Calu3 (cell line): ENCODE data around the gene MACROH2A2. TPM values are rescaled to one million over a fixed set of nuclear protein-coding genes. Genes with fewer than 3 reads are reported as not detected.
A peak's percentile ranks its signal among the peaks of the same experiment; 100 is the strongest.
"Not testable (repeated sequence)": the region's sequence is repeated elsewhere in the genome, so short reads cannot be mapped to it uniquely, and the experiment has no call there.

Experiments
- BruUV-seq: library from RNA; stranded (reverse); fragments of 400-500 nt; replicated peaks from 2 replicates; lab custom pipeline; 2021; lab: Mats Ljungman, UMichigan
- CTCF ChIA-PET: fragments of 300-600 bp; sonication (Branson Sonifier 250); formaldehyde crosslinking; loops from one replicate; lab custom pipeline; 2022; ENCODE audit warnings: antibody characterized with exemption; lab: Charles Lee
- DNase-seq: peaks from one replicate; pipeline ENCODE4 v3.0.0; 2022
- H3K27ac Mint-ChIP-seq: one replicate; pipeline ENCODE4 v1.8.0; 2022; ENCODE audit warnings: mixed read lengths; ENCODE audit not compliant: unreplicated experiment
- H3K27me3 Mint-ChIP-seq: one replicate; pipeline ENCODE4 v1.8.0; 2022; ENCODE audit warnings: mixed read lengths; ENCODE audit not compliant: unreplicated experiment
- H3K36me3 Mint-ChIP-seq: one replicate; pipeline ENCODE4 v1.8.0; 2022; ENCODE audit warnings: mild to moderate bottlenecking, moderate library complexity, mixed read lengths; ENCODE audit not compliant: insufficient read depth, unreplicated experiment
- H3K4me1 Mint-ChIP-seq: one replicate; pipeline ENCODE4 v1.8.0; 2022; ENCODE audit warnings: mild to moderate bottlenecking, low read depth, mixed read lengths; ENCODE audit not compliant: unreplicated experiment
- H3K4me3 Mint-ChIP-seq: one replicate; pipeline ENCODE4 v1.8.0; 2022; ENCODE audit warnings: mild to moderate bottlenecking, low read depth, moderate library complexity, mixed read lengths; ENCODE audit not compliant: unreplicated experiment
- H3K9me3 Mint-ChIP-seq: one replicate; pipeline ENCODE4 v1.8.0; 2022; ENCODE audit warnings: low read depth, mixed read lengths; ENCODE audit not compliant: unreplicated experiment
- intact Hi-C: fragments of 100-400 bp; cut with micrococcal nuclease; formaldehyde crosslinking; loops from one replicate; pipeline ENCODE4 v1.10.0; 2022; ENCODE audit not compliant: unreplicated experiment
- total RNA-seq: library from RNA; stranded (reverse); gene quantifications from 2 replicates; pipeline ENCODE4 v1.2.3, GENCODE V29; 2022
- TF ChIP-seq, protein P1 (sequence below): fragments of 200-600 bp; IDR thresholded peaks from one replicate; pipeline ENCODE4 v1.8.0; 2022; ENCODE audit warnings: antibody characterized with exemption; ENCODE audit not compliant: unreplicated experiment

MACROH2A2 gene
- total RNA-seq, 1 experiment from 2014 or later, result 24.5 TPM

- intact Hi-C loops, result no loop called here
- no peak for DNase-seq
- no TSS peak for BruUV-seq
- no peak overlapping the region for H3K4me3 Mint-ChIP-seq
- peaks cover 73% of the 10 kb centered on the region for H3K27me3 Mint-ChIP-seq
- H3K36me3 Mint-ChIP-seq, result no peaks in the 10 kb centered on the region
- TF ChIP-seq, protein P1, sequence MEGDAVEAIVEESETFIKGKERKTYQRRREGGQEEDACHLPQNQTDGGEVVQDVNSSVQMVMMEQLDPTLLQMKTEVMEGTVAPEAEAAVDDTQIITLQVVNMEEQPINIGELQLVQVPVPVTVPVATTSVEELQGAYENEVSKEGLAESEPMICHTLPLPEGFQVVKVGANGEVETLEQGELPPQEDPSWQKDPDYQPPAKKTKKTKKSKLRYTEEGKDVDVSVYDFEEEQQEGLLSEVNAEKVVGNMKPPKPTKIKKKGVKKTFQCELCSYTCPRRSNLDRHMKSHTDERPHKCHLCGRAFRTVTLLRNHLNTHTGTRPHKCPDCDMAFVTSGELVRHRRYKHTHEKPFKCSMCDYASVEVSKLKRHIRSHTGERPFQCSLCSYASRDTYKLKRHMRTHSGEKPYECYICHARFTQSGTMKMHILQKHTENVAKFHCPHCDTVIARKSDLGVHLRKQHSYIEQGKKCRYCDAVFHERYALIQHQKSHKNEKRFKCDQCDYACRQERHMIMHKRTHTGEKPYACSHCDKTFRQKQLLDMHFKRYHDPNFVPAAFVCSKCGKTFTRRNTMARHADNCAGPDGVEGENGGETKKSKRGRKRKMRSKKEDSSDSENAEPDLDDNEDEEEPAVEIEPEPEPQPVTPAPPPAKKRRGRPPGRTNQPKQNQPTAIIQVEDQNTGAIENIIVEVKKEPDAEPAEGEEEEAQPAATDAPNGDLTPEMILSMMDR, result no peak
- H3K9me3 Mint-ChIP-seq, result peaks cover 16% of the 10 kb centered on the region
- CTCF ChIA-PET, result no interaction called here
- H3K4me1 Mint-ChIP-seq, result no peaks in the 10 kb centered on the region
- H3K27ac Mint-ChIP-seq, result no peak overlapping the region
Observed at GRCh38 chr10:70034232-70034631, 18.4 kb upstream of the MACROH2A2 start.

GRCh38 chr10:70035531-70035930 lies 17.1 kb upstream of the MACROH2A2 start:
- intact Hi-C loops, result no loop called here
- Mint-ChIP-seq H3K4me1 (no peaks in the 10 kb centered on the region), H3K27ac (no peak overlapping the region), H3K27me3 (peaks cover 62% of the 10 kb centered on the region), H3K4me3 (no peak overlapping the region), H3K9me3 (peaks cover 7% of the 10 kb centered on the region), H3K36me3 (no peaks in the 10 kb centered on the region)
- DNase-seq, result peak; percentile 26
- BruUV-seq, result no TSS peak
- TF ChIP-seq, protein P1, result no peak
- CTCF ChIA-PET, result no interaction called here

DNA sequence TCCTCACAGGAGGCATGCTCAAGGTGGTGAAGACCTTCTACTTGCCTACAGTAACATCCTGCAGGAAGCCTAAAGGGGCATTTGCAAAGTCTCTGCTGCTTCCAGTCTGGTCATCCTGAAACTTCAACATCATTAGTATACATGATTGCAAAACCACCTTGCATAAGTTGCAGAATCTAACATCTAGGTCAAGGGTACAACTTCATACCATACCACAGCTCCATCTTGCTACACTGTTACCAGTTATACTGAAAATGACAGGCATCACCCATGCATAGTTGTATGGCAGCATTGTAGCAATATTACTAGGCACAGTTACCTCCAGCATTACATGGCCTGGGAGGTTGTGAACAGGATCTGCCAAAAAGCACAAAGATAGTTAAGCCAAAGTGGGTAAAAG lies 13.7 kb upstream of the MACROH2A2 start:
- CTCF ChIA-PET, result no interaction called here
- H3K27ac Mint-ChIP-seq, result no peak overlapping the region
- TF ChIP-seq, protein P1, result no peak
- H3K4me1 Mint-ChIP-seq, result no peaks in the 10 kb centered on the region
- H3K36me3 Mint-ChIP-seq, result no peaks in the 10 kb centered on the region
- BruUV-seq, result no TSS peak
- no peak for DNase-seq
- no peak overlapping the region for H3K4me3 Mint-ChIP-seq
- peaks cover 58% of the 10 kb centered on the region for H3K27me3 Mint-ChIP-seq
- peaks cover 8% of the 10 kb centered on the region for H3K9me3 Mint-ChIP-seq
- intact Hi-C loops, result no loop called here

DNA sequence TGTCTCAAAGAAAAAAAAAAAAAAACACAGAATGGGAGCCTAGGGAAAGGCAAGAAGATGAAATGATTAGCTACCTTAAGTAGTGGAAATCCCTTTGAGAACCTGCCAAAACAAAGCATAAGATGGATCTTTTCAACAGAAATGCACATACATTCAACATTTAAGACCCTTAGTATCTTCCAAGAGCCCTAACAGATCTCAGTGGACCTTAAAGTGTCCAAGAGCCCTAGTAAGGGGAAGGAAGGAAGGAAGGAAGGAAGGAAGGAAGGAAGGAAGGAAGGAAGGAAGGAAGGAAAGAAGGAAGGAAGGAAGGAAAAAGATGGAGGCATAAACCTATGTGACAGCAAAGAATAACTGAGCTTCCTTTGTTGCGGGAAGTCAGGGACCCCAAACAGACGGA lies 11.6 kb upstream of the MACROH2A2 start:
- Mint-ChIP-seq H3K36me3 (no peaks in the 10 kb centered on the region), H3K27me3 (peaks cover 62% of the 10 kb centered on the region), H3K27ac (no peak overlapping the region), H3K9me3 (peaks cover 10% of the 10 kb centered on the region), H3K4me1 (no peaks in the 10 kb centered on the region), H3K4me3 (no peak overlapping the region)
- BruUV-seq, result no TSS peak
- intact Hi-C loops, result no loop called here
- DNase-seq, result no peak
- CTCF ChIA-PET, result interaction anchor here (0.7 kb wide), 1 partner anchor 76 kb away, joined by 5 read pairs; no protein-coding TSS in a partner anchor
- TF ChIP-seq, protein P1, result no peak

DNA sequence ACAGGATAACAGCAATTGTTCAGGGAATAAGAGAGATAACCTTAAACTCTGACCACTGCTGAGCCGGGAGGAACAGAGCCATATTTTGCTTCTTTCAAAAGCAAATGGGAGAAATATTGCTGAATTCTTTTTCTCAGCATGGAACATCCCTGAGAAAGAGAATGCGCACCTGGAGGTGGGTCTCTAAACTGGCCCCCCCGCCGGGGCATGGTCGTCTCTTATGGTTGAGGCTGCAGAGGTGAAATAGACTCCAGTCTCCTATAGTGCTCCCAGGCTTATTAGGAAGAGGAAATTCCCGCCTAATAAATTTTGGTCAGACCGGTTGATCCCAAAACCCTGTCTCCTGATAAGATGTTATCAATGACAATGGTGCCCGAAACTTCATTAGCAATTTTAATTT lies 10.9 kb upstream of the MACROH2A2 start:
- intact Hi-C loops, H3K9me3 Mint-ChIP-seq, H3K36me3 Mint-ChIP-seq, CTCF ChIA-PET, H3K4me1 Mint-ChIP-seq, BruUV-seq, DNase-seq, H3K4me3 Mint-ChIP-seq, H3K27ac Mint-ChIP-seq: not testable (repeated sequence)
- H3K27me3 Mint-ChIP-seq, result peaks cover 59% of the 10 kb centered on the region

DNA sequence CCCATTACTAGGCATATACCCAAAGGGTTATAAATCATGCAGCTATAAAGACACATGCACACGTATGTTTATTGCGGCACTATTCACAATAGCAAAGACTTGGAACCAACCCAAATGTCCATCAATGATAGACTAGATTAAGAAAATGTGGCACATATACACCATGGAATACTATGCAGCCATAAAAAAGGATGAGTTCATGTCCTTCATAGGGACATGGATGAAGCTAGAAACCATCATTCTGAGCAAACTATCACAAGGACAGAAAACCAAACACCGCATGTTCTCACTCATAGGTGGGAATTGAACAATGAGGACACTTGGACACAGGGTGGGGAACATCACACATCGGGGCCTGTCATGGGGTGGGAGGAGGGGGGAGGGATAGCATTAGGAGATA lies 5.6 kb upstream of the MACROH2A2 start:
- H3K4me3 Mint-ChIP-seq, DNase-seq, H3K27ac Mint-ChIP-seq, H3K4me1 Mint-ChIP-seq, BruUV-seq, H3K36me3 Mint-ChIP-seq, CTCF ChIA-PET, intact Hi-C loops, H3K9me3 Mint-ChIP-seq: not testable (repeated sequence)
- H3K27me3 Mint-ChIP-seq, result peaks cover 75% of the 10 kb centered on the region
